Activated T-helper 1 cell treated with Interleukin-2 at 50 U/mL for 16 hours (primary cell): Measurements from ENCODE around the gene SMC1B.
"Not testable (repeated sequence)": the region's sequence is repeated elsewhere in the genome, so short reads cannot be mapped to it uniquely, and the experiment has no call there.

Source experiments
- DNase-seq: peaks from one replicate; pipeline ENCODE4 v3.0.0-alpha.2; 2020; ENCODE audit warnings: low read depth

SMC1B gene

DNA sequence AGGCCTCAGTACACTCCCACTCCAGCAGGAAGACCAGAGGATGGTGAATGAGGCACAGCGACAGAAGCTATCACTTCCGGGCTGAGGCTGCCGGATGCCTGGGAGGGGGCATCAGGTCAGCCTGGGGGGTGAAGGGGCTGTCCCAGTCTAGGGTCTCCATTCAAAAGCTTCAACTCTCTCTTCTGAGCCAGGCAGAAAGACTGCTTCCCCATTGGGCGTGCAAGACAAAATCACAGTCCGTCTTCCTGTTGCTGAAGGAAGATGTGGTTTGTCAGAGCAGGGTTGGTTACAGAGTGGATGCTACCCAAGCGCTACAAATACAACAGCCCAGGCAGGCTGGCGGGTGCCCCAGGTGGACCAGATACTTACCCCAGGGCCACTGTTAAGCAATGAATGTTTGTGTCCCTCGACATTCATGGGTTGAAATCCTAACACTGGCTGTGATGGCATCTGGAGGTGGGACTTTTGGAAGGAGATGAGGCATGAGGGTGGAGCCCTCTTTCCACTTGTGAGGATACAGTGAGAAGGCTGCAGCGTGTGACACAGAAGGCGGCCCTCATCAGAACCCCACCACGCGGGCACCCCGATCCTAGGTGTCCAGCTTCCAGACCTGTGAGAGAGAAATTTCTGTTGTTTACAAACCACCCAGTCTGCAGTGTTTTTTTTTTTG is 116.6 kb downstream of the SMC1B start:
- DNase-seq = peak; percentile 12

DNA sequence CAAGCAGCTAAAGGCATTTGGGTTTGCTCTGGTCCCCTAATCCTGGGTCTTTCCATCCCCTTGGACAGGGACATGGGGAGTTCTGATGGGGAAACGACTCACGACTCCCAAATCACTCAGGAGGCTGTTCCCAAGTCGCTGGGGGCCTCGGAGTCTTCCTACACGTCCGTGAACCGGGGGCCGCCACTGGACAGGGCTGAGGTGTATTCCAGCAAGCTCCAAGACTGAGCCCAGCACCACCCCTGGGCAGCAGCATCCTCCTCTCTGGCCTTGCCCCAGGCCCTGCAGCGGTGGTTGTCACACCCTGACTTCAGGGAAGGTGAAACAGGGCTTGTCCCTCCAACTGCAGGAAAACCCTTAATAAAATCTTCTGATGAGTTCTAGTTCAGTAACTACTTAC is 117.9 kb downstream of the SMC1B start:
- DNase-seq = no peak

DNA sequence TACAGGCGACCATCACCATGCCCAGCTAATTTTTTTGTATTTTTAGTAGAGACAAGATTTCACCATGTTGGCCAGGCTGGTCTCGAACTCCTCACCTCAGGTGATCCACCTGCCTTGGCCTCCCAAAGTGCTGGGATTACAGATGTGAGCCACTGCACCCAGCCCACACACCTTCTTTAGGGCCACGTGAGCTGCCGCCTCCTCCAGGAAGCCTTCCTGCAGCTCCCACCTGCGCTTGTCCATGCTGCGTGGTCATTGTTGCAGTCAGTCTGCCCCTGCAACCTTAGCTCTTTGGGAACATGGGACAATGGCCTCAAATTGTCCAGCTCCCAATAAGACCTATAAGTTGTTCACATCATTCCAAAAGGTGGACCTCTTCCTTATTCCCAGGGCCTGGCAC is 118.4 kb downstream of the SMC1B start:
- DNase-seq = not testable (repeated sequence)
